Motor neuron (in vitro differentiated cells): Measurements from ENCODE around the gene LDHAL6A. TPM values are rescaled to one million over a fixed set of nuclear protein-coding genes. Genes with fewer than 3 reads are reported as not detected.

Experiments used
- total RNA-seq, 8 experiments: library from RNA; unstranded; fragments of 300-600 nt; gene quantifications; 2 replicates each; pipeline versions ENCODE4 v1.2.3 to v1.2.4, GENCODE V29; 2022

Gene LDHAL6A
- total RNA-seq, 8 experiments from 2014 or later, result 0.09 to 0.91 (median 0.29) TPM

Other genes with a start within 250 kb of the LDHAL6A start
- not detected for gene SAA4, start 219.1 kb upstream of the LDHAL6A start, total RNA-seq
- gene SAA2, start 207.2 kb upstream of the LDHAL6A start, total RNA-seq, result 1 to 10 TPM in 1 of 8 experiments, under 1 TPM in 3, not detected in 4; 0.29 to 1.1 (median 0.65) TPM
- 1 to 10 TPM in 1 of 8 experiments, not detected in 7; 1.7 TPM for gene SAA1, start 189.6 kb upstream of the LDHAL6A start, total RNA-seq
- 10 to 100 TPM; 12.9 to 33.2 (median 19.0) TPM for gene HPS5, start 133.7 kb upstream of the LDHAL6A start, total RNA-seq
- 10 to 100 TPM; 22.9 to 88.8 (median 41.7) TPM for gene GTF2H1, start 133.3 kb upstream of the LDHAL6A start, total RNA-seq
- 100 to 1,000 TPM; 227 to 767 (median 525) TPM for gene LDHA, start 61.3 kb upstream of the LDHAL6A start, total RNA-seq
- 1 to 10 TPM in 1 of 8 experiments, not detected in 7; 2.4 TPM for gene LDHC, start 43.5 kb upstream of the LDHAL6A start, total RNA-seq
- 100 to 1,000 TPM in 1 of 8 experiments, 10 to 100 TPM in 7; 57.3 to 100 (median 86.0) TPM for gene TSG101, start 71.1 kb downstream of the LDHAL6A start, total RNA-seq
- gene UEVLD, start 132.9 kb downstream of the LDHAL6A start, total RNA-seq, result 10 to 100 TPM in 5 of 8 experiments, 1 to 10 TPM in 3; 6.3 to 39.6 (median 17.4) TPM
- gene MISFA, start 143.9 kb downstream of the LDHAL6A start, total RNA-seq, result 10 to 100 TPM in 2 of 8 experiments, 1 to 10 TPM in 5, under 1 TPM in 1; 0.78 to 10.2 (median 2.0) TPM
- 10 to 100 TPM; 11.2 to 27.0 (median 16.5) TPM for gene SPTY2D1, start 178.5 kb downstream of the LDHAL6A start, total RNA-seq
- gene TMEM86A, start 242.9 kb downstream of the LDHAL6A start, total RNA-seq, result 10 to 100 TPM in 3 of 8 experiments, 1 to 10 TPM in 5; 1.5 to 22.0 (median 4.0) TPM